ENCODE measurements around the gene ENPP3. TPM values are rescaled to one million over a fixed set of nuclear protein-coding genes. Genes with fewer than 3 reads are reported as not detected.

The ENPP3 gene
- total RNA-seq, 2 experiments from 2014 or later, result 1.3 to 2.3 TPM

DNA sequence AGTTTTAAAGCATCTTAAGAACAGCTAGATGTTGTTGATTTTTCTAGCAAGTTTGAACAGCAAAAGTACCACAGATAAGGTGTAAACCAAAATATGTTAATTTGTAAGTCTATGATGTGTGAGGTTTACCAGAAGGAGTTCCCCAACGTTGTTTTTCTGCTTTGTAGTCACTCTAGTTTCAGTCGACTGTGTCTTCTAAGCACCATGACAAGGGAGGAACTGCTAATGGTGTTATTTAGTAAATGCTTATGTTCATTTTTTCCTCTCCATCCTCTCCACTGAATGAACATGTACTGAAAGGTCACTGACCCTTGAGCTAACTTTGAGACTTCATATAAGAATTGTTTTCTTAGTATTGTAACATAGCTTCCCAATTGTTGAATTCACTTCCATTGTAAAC lies 3.0 kb downstream of the ENPP3 start:
- Histone ChIP-seq H3K4me2 (ENCODE audit: low read length) (peak overlapping the region; percentile 26), H3K4me3 (ENCODE audit: low read depth, low read length, poor library complexity, severe bottlenecking) (no peak overlapping the region), H3K36me3 (ENCODE audit: insufficient read depth, low read length) (no peaks in the 10 kb centered on the region; the same call in 1 of the 2 replicates), H3K9me2 (ENCODE audit: insufficient read depth, low read length) (no peaks in the 10 kb centered on the region), H2AFZ (ENCODE audit: low read length) (peak overlapping the region; percentile 56; the same call in 1 of the 2 replicates), H3K4me1 (ENCODE audit: insufficient read depth, low read length, poor library complexity, severe bottlenecking) (peaks cover 36% of the 10 kb centered on the region), H3K27ac (ENCODE audit: low read depth, low read length, poor library complexity, severe bottlenecking) (no peak overlapping the region), H4K20me1 (ENCODE audit: insufficient read depth, low read length) (no peaks in the 10 kb centered on the region), H3K79me2 (ENCODE audit: insufficient read depth, low read depth, low read length) (no peaks in the 10 kb centered on the region), H3K9me3 (ENCODE audit: low read length) (no peaks in the 10 kb centered on the region)
- POLR2A ChIA-PET, result interaction anchor here (0.8 to 3.0 kb wide), 6 partner anchors 9 to 33 kb away, joined by 3 to 24 read pairs (median 4); partner anchors contain the start of gene MED23
- CTCF ChIA-PET (ENCODE audit: unreplicated experiment), result interaction anchor here (0.5 to 0.9 kb wide), 2 partner anchors 9 to 12 kb away, joined by 3 to 4 read pairs; partner anchors contain the start of gene MED23
- intact Hi-C loops (cut with micrococcal nuclease; ENCODE audit: unreplicated experiment), result no loop called here
- no TSS peak for BruUV-seq (replicated peaks)
- peak; percentile 38 for DNase-seq (ENCODE audit: low spot score)
- TF ChIP-seq EZH2phosphoT487 (IDR thresholded peaks at IDR 0.05; ENCODE audit: borderline replicate concordance, low read depth, low read length), result no peak
- TF ChIP-seq, protein P1, sequence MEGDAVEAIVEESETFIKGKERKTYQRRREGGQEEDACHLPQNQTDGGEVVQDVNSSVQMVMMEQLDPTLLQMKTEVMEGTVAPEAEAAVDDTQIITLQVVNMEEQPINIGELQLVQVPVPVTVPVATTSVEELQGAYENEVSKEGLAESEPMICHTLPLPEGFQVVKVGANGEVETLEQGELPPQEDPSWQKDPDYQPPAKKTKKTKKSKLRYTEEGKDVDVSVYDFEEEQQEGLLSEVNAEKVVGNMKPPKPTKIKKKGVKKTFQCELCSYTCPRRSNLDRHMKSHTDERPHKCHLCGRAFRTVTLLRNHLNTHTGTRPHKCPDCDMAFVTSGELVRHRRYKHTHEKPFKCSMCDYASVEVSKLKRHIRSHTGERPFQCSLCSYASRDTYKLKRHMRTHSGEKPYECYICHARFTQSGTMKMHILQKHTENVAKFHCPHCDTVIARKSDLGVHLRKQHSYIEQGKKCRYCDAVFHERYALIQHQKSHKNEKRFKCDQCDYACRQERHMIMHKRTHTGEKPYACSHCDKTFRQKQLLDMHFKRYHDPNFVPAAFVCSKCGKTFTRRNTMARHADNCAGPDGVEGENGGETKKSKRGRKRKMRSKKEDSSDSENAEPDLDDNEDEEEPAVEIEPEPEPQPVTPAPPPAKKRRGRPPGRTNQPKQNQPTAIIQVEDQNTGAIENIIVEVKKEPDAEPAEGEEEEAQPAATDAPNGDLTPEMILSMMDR (conservative IDR thresholded peaks at IDR 0.05; ENCODE audit: low read length), result no peak

DNA sequence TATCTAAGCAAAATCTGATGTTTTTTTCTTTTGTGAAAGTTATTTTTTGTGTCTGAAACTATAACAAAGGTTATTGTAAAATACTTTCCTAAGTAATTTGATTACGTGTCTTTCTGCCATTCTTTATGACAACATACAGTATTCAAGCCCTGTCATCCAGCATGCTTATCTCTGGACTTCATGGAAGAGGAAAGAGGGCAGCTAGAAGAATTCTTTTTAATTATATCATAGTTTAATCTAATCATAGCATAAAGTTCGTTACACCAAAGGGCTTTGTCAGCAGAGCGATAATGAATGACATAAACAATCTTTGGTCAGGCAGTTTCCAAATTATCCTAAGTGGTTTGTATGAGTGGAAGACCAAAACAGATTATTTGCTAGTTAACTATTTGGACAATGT lies 3.5 kb downstream of the ENPP3 start:
- TF ChIP-seq EZH2phosphoT487 (IDR thresholded peaks at IDR 0.05; ENCODE audit: borderline replicate concordance, low read depth, low read length), result no peak
- TF ChIP-seq, protein P1 (conservative IDR thresholded peaks at IDR 0.05; ENCODE audit: low read length), result no peak
- CTCF ChIA-PET (ENCODE audit: unreplicated experiment), result no interaction called here
- no peak overlapping the region for H2AFZ ChIP-seq (ENCODE audit: low read length)
- no TSS peak for BruUV-seq (replicated peaks)
- H3K4me2 ChIP-seq (ENCODE audit: low read length), result no peak overlapping the region; the same call in 1 of the 2 replicates
- H3K9me2 ChIP-seq (ENCODE audit: insufficient read depth, low read length), result no peaks in the 10 kb centered on the region
- H3K36me3 ChIP-seq (ENCODE audit: insufficient read depth, low read length), result no peaks in the 10 kb centered on the region; the same call in 1 of the 2 replicates
- intact Hi-C loops (cut with micrococcal nuclease; ENCODE audit: unreplicated experiment), result no loop called here
- no peaks in the 10 kb centered on the region for H3K9me3 ChIP-seq (ENCODE audit: low read length)
- DNase-seq (ENCODE audit: low spot score), result no peak
- H3K4me3 ChIP-seq (ENCODE audit: low read depth, low read length, poor library complexity, severe bottlenecking), result no peak overlapping the region
- POLR2A ChIA-PET, result interaction anchor here (0.9 to 3.0 kb wide), 3 partner anchors 9 to 23 kb away, joined by 4 to 24 read pairs (median 5); partner anchors contain the start of gene MED23
- peaks cover 32% of the 10 kb centered on the region for H3K4me1 ChIP-seq (ENCODE audit: insufficient read depth, low read length, poor library complexity, severe bottlenecking)
- H3K27ac ChIP-seq (ENCODE audit: low read depth, low read length, poor library complexity, severe bottlenecking), result no peak overlapping the region
- H4K20me1 ChIP-seq (ENCODE audit: insufficient read depth, low read length), result no peaks in the 10 kb centered on the region
- H3K79me2 ChIP-seq (ENCODE audit: insufficient read depth, low read depth, low read length), result no peaks in the 10 kb centered on the region

DNA sequence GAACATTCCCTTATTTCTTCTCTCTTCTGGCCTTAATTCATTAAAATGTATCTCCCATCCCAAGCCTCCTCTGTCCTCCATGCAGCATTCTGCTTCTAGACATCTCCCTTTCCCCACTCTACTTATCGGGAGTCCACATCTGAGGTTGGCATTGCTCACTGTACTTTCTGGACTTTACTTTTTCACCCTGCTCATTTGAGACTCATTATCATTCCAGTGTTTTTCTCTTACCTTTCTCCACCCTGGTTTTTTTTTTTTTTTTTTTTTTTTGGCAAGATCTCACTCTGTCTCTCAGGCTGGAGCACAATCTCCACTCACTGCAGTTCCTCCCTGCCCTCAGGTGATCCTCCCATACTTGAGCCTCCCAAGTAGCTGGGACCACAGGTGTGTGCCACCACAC lies 4.5 kb downstream of the ENPP3 start:
- Histone ChIP-seq H3K36me3 (ENCODE audit: insufficient read depth, low read length) (no peaks in the 10 kb centered on the region; the same call in 1 of the 2 replicates), H3K9me3 (ENCODE audit: low read length) (no peaks in the 10 kb centered on the region), H2AFZ (ENCODE audit: low read length) (no peak overlapping the region), H3K79me2 (ENCODE audit: insufficient read depth, low read depth, low read length) (no peaks in the 10 kb centered on the region), H4K20me1 (ENCODE audit: insufficient read depth, low read length) (no peaks in the 10 kb centered on the region), H3K4me1 (ENCODE audit: insufficient read depth, low read length, poor library complexity, severe bottlenecking) (peaks cover 22% of the 10 kb centered on the region), H3K9me2 (ENCODE audit: insufficient read depth, low read length) (no peaks in the 10 kb centered on the region), H3K4me3 (ENCODE audit: low read depth, low read length, poor library complexity, severe bottlenecking) (no peak overlapping the region), H3K4me2 (ENCODE audit: low read length) (no peak overlapping the region), H3K27ac (ENCODE audit: low read depth, low read length, poor library complexity, severe bottlenecking) (no peak overlapping the region)
- intact Hi-C loops (cut with micrococcal nuclease; ENCODE audit: unreplicated experiment), result no loop called here
- ChIA-PET POLR2A (no interaction called here), CTCF (ENCODE audit: unreplicated experiment) (no interaction called here)
- DNase-seq (ENCODE audit: low spot score), result no peak
- TF ChIP-seq, protein P1 (conservative IDR thresholded peaks at IDR 0.05; ENCODE audit: low read length), result no peak
- TF ChIP-seq EZH2phosphoT487 (IDR thresholded peaks at IDR 0.05; ENCODE audit: borderline replicate concordance, low read depth, low read length), result no peak
- BruUV-seq (replicated peaks), result no TSS peak

Data from OCI-LY7 (cell line).